ENCODE data around the gene PDE4D.

PDE4D gene

DNA sequence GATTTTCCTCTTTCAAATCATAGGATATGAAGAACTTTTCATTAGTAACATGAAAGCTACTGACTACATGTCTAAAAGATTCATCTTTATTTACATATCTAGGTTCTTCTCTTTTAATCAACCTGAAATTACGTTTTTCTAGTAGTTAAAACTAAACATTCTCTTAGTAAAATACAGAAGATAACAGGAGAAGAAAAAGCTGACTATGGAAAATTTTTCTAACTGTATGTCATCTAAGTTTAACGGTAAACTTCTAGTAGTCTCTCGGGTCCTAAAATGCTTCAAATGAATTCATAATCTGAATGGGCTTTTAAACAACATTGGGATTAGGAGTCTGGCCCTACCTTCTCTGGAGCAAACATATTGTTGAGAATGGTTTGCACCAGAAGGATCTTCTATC lies 151.9 kb downstream of the PDE4D start:
- no peak for DNase-seq (ENCODE audit: low read depth)

DNA sequence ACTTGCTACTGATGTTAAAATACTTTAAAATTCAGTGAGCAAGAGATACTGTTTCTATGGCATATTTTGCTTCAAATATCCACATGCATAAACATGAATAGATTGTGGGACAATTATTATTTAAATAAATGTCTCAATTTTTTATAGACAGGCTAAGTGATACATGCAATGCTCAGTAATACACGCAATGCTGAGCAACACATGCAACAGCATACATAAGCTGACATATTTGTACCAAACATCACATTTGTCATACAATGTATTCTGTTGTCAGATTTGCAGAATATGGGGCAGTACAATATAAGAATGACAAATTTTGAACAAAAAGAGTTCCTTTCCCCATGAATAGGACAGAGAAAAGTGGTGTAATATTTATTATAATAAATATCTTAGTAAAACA lies 155.5 kb downstream of the PDE4D start:
- no peak for DNase-seq (ENCODE audit: low read depth)

DNA sequence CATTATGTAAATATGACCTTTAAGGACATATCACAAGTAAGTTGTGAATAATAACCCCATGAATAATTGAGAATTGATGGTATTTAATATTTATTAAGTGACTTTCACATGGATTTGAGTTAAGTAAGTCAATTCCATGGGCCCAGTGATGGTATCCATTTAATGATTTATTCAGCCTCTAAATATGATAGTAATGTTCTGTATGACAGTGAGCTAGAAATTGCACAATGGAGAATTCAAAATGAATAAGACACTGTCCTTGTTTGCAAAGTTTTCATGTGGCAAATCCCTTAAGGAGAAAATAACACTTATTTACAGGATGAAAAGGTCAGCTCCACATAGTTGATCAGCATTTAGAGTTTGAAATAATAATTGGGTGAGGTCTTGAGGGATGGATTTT lies 160.7 kb downstream of the PDE4D start:
- DNase-seq (ENCODE audit: low read depth), result no peak

DNA sequence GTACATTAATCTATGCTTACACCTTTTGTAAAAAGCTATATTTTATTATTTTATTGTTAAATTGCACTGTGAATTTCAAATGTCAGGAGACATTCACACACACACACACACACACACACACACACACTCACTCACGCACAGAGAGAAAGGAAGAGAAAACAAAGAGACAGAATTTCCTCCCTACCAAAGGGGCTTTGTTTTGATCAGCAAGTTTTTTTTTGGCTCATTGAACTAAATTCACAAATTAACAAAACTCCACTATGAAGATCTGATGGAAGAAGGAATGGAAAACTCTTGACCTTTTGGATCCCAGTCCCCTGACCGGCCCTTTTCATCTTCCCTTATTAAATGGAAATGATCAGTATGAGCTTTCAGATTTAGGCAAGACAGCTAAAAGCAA lies 161.2 kb downstream of the PDE4D start:
- DNase-seq (ENCODE audit: low read depth), result no peak

DNA sequence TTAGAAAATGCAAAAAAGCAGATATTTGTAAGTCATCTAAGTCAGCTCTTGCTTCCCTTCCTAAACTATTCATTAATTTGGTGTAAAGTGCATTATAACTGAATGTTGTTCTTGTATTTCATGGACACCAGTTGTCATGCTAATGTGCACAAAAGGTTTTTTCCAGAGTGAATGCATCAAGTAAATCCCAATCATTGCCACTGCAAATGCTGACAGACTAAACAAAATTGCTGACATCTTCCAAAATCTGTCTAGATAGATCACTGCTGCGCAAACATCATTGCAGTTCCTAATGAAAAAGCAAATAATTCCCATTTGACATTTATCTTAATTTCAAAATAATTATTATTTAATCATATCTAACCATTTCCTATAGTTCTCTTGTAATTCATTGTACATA lies 161.7 kb downstream of the PDE4D start:
- DNase-seq (ENCODE audit: low read depth), result no peak

DNA sequence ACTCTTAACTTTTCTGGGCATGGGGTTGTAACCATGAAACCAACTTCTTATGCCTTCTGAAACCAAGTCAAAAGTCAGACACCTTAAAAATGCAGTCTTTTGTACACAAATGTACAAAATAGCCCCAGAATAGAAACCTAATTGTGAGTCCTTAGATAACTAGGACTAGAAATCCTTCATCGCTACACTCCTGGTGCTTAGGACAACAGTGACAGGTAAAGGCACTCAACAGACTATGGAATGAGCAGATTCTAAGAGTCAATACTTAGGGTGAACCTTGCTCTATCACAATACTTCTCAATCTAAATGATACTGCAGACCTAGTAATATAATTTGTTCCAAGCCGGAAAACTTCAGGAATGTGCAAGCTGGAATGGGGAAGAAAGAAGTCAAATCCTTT lies 163.7 kb downstream of the PDE4D start:
- no peak for DNase-seq (ENCODE audit: low read depth)

DNA sequence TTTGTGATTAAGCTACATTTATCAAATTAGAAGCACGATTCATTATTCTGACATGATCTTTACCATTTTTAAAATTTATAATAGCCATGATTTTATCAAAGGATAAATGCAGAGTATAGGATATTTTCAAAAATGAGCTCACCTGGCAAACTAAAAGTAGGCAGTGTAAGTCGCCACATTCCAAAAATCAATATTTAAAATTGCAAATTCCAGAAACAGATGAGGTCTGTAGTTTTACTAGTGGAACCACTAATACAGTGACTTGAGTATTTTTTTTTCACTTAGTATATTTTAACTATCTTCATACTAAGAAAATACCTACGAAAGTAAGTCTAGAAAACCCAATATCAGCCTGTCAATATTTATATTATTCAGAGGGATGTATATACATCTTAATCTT lies 164.2 kb downstream of the PDE4D start:
- no peak for DNase-seq (ENCODE audit: low read depth)

DNA sequence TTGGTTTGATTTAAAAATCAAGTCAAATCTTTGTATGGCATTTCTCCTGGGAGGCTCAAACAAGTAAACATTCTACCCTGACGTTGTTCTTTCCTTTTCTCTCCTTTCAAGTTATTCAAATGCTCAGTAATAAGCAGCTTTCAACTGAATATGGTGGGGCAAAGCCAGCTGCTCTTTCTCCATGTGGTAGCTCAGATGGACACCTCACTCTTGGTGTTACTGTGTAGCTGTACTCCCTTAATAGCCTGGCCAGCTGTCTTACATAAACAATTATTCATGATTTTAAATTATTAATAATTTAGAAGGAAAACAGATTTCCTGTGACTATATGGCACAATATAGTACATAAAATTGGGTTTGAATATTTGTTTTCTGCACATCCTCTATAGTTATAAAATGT lies 165.2 kb downstream of the PDE4D start:
- no peak for DNase-seq (ENCODE audit: low read depth)

DNA sequence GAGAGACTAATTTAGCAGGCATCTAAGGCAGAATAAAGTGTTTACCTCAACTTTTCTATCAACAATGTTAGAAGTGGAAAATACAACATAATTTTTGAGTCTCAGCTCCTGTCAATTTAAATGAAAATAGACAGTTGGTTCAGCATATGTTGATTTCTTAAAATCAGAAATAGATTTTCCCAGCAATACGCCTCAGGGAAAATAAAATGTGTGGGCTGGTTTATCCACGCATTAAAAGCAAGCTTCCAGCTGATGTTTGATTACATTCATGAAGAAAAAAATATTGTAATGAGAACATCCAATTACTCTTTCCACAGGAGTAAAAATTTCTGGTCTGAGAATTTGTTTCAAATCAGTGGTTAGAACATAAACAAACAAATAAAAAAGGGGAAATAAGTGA lies 166.3 kb downstream of the PDE4D start:
- DNase-seq (ENCODE audit: low read depth), result no peak

DNA sequence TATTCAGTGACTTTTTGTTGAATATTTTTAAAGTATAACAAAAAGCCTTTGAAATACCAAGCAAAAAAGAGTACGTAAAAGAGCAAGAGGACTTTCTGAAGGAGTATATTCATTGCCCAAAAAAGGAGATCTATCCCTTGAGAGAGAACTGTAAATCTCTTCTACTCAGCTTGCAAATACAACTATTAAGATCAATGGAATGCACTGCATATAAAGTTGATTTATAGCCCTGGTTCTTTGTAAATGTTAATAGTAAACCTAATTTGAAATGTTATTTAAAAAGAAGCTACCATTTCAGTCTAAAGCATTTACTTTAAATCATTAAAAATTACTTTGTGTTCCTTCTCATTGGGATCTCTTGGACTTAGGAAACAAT lies 168.1 kb downstream of the PDE4D start:
- no peak for DNase-seq (ENCODE audit: low read depth)

DNA sequence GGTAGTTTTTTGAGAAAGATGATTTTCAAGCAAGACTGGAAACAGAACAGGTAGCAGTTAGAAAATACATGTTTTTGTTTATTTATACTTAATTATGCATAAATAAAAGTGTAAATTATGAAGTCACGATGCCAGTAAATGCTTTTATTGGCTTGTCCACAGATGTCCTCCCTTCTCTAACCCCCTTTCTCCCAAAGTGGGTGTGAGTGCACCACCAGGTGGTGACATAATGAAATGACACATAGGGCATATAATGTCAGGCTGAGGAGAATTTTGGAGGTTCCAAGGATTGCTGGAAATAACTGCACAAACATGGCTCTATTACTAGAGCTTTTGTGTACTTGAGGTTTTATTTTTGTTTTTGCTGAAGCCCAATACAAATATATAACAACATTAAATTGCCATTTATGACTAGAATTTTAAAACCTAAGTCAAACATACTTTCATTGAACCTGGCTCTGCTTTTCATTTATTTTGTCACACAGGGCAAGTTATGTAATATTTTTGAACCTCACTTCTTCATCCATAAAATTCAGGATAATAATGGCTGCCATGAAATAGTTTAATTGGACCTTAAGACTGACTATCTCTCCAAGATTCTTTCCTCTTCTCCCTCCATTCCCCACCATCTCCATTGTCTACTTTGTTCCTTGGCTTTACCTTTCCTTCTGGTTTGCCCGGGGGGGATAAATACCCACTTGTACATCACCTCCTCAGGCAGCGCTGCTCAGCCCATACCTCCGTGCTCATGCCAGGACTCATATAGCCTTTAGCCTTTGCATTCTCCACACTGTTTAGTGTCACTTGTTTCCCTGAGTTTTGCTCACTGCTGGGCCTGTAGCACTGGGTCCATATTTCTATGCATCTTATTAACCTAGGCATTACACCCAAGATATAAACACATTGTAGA lies 168.8 kb downstream of the PDE4D start:
- no peak for DNase-seq (ENCODE audit: low read depth)

DNA sequence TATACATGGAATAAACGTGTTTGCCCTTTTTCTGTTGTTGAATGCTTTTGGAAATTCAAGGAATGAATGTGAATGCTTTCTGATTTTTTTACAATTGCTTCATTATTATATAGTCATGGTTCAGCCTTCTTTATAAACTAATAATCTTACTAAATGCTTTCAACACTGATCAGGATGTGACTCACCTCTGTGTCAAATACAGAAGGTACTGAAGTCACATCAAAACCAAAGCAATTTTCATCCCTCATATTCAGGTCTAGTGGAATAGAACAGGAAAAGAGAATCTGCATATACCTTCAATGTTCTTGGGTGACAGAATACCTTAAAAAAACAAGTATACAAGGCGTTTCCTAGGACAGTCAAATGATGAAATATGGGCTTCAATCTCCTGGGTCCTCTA lies 170.7 kb downstream of the PDE4D start:
- no peak for DNase-seq (ENCODE audit: low read depth)

DNA sequence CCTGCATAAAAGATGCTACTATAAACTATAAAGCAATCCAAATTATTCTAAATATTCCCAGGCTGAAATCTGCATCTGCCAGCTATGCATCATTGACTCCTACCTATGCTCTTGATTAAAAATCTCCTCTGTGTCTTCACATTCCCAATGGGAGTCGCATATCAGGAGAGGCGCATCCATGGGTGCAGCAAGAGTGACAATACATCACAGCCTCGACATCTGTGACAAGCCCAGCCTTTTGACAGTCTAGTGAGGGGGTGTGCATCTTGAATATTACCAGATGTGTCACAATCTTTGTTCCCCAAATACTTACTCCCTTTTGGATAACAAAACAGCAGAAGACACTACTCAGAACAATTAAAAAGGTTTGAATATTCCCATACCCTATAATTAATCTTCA lies 171.8 kb downstream of the PDE4D start:
- no peak for DNase-seq (ENCODE audit: low read depth)

DNA sequence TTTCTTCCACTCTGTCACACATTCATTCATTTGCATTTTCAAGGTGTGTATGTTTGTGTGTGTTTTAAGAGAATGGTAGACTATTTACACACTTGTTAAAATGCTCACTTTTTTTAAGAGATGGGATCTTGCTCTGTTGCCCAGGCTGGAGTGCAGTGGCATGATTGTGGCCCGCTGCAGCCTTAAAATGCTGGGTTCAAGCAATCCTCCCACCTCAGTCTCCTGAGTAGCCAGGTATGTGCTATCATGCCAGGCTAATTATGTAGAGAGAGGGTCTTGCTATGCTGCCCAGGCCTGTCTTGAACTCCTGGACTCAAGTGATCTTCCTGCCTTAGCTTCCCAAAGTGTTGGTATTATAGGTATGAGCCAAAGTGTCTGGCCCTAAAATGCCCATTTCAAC lies 173.5 kb downstream of the PDE4D start:
- no peak for DNase-seq (ENCODE audit: low read depth)

DNA sequence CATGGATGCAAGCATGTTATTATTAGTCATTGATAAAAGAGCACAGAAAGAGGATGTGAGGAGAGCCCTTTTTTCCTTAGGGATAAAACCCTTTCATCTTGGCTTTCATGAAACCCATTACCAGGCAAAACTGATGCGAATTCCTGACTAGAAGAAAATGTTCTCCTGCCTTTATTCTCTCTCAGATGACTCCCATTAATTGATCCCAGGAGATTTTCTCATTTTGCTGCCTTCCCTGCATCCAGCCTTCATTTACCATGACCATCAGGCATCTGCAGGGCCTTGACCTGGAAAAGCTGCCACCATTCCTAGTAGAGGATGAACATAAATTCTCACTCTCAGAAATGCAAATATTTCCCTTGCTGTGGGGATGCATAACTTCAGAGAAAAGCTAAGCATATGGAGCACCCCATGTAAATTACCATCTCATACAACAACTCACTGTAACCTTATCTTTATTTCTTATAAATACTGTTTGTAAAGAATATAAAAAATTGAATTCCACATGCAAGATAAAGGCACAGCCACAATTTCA lies 176.5 kb downstream of the PDE4D start:
- DNase-seq (ENCODE audit: low read depth), result no peak

DNA sequence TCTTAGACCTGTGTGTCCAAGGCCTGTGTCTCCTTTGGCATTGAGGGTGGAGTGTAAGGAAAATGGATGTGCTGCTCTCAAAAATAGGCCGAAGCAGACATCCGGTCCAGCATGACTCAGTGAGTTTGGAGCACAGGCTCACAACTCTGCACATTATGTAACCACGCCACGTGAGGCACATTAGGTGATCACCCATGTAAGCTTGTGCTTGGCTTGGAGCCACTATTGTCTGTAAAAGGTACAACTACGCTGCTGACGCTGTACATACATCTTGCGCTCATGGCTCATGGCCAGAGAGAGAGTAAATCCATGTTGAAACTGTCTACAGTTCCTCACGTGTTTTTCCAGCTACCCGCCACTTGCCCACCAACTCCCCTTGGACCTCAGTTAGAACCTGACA lies 177.5 kb downstream of the PDE4D start:
- no peak for DNase-seq (ENCODE audit: low read depth)

DNA sequence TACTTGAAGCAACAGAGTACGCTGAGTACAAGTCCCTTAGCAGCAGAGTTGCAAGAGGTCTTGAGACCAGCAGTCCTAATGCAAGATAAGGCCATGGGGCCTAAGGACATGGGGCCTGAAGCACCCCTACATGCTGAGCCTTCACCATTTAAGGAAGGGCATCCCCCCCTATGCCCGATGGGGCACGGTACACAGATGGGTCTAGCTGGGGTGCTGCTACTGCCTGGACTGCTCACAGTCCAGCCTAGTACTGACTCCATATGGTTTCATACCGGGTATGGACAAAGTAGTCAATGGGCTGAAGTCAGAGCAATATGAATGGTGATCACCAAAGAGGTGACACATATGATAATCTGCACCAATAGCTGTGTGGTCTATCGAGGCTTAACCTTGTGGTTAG lies 178.3 kb downstream of the PDE4D start:
- DNase-seq (ENCODE audit: low read depth), result no peak

DNA sequence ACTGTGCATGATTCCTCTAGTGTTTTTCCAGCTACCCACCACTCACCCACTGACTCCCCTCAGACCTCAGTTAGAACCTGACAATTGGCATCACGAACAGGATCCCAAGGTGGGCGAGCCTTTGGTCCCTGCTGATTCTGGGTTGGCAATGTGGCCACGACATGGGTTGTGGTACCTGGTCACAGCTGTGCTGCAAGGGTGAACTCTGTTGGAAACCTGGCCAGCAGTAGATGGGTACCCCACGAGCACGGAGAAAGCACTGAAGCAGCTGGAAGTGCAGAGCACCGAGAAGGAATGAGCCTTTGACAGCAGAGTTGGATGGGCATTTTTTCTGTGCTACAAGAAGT lies 180.1 kb downstream of the PDE4D start:
- DNase-seq (ENCODE audit: low read depth), result no peak

DNA sequence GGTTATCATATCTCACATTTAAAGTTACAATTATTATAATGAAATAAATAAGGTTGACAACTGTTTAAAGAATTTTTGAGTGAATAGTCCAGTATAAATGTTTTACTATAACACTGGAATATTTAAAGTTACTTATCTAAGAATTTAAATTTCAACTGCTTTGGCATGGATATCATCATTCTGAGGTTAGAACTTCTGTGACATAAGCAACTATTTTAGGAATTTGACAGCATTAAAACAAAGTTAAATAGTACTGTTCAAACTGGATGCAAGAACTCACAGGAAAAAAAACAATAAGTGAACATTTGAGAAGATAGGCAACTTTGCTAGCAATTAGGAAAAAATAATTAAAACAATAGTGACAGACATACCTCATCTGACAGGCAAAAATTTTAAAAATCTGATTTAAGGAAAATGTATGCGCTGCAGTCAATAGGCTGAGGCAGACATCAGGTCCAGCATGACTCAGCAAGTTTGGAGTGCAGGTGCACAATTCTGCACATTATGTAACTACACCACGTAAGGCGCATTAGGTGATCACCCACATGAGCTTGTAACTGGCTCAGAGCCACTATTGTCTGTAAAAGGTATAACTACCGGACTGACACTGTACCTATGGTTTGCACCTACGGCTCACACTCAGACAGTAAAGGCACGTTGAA lies 180.6 kb downstream of the PDE4D start:
- no peak for DNase-seq (ENCODE audit: low read depth)

DNA sequence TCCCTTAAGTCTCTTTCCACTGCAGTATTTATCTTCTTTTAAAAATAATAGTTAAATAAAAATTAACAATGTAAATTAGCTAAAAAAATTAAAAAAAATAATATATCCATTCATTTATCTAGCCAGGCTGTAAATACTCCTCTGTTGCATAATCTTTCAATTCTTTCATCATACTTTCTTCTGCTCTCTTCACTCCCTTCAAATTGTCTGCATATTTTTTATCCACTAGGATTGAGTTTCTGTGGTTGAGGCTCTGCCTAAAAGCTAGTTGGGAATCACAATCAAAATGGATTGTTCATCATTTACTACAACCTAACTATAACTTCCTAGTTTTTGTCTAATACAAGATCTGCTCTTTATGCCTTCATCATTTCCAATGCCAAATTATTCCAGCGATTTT lies 182.2 kb downstream of the PDE4D start:
- no peak for DNase-seq (ENCODE audit: low read depth)

DNA sequence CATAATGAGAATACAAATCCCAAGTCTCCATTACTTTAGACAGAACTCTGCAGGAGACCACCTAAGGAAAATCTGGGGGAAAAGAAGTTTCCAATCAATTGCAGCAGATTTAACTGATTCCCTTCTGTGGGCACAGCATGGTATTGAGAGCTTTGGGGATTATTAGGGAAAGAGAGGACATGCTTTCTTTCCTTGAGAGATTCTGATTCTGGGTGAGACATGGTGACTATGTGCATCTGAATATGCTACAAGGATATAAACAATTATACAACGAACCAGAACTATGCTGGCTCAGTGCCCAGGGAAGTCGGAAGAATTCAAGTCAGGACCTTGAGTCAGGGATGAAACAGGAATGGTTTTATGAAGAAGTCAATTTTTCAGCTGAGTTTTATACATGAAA lies 183.7 kb downstream of the PDE4D start:
- DNase-seq (ENCODE audit: low read depth), result no peak

DNA sequence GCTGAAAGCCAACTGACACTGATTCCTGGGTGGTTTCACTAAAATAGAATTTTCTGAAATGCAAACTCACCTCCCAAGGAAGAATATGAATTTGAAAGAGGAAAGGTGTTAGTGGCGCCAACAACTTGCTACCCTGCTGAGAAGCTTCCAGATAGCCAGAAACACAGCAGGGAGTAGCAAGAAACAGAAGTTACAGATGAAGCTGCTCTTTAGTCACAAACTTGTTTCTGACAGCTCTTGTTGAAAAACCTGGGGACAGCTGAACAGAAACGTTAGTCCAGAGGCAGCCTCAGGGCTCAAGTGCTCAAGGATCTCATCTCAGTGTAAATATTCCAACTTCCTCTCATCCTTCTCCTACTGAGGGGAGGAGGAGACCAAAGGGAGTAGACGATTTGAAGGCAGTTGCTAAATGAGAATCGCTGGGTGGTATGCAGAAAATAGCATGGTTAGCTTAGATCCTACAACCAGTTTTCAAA lies 184.1 kb downstream of the PDE4D start:
- DNase-seq (ENCODE audit: low read depth), result no peak

DNA sequence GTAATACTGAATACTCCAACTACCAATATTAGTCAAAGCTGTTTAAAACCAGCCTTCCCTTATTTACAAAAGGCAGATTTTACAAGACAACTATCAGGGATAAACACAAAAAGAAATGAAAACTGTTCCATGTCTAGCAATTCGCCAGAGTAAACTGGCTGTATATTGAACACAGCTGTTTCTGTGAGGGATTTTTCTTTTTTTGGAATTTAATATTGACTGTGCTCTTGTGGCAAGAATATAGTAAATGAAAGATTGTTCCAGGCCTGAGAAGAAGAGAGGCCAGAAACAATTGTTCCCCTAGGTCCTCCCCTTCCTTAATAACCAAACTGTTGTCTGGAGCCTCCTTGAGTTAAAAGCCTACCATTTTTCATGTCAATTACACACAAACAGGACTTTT lies 188.6 kb downstream of the PDE4D start:
- DNase-seq (ENCODE audit: low read depth), result no peak

DNA sequence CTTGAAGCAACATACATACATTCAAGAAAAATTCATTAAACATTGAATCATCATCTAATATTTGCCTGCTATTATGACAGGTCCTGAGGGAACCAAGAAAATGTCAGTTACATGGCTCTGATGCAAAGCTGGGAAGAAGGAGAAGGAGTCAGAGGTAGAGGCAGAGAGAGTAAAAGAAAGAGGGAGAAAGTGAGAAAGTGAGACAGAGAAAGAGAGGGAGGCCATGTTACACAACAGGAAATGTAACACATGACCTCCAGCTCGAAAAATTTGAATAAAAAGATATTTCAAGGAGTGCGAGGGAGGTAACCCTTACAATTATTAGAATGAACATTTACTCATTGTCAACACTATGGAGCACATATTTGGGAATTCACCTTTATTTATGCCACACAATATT lies 189.7 kb downstream of the PDE4D start:
- no peak for DNase-seq (ENCODE audit: low read depth)

Measured in activated T-helper 1 cell treated with Interleukin-2 at 50 U/mL for 16 hours (primary cell).